H1 (cell line): Measurements from ENCODE around the gene GUCY2F. TPM values are rescaled to one million over a fixed set of nuclear protein-coding genes. Genes with fewer than 3 reads are reported as not detected.

Source experiments
- JUN ChIP-seq: IDR thresholded peaks from 2 replicates; pipeline ENCODE4 v1.6.1; 2011; ENCODE audit warnings: low read depth, mild to moderate bottlenecking, improper control_type of control experiment, low read length
- polyA plus RNA-seq, 7 experiments: library from polyadenylated mRNA; depleted of rRNA in 3 of 7; stranded (reverse) in 5 of 7; unstranded in 2 of 7; fragments of >200 nt in 5 of 7; fragments of 200-250 nt in 2 of 7; gene quantifications; 1 replicate in 5 of 7; 2 replicates in 1 of 7; 4 replicates in 1 of 7; pipeline versions ENCODE4 v1.2.1 to v1.2.3, GENCODE V29; 2011 to 2013; ENCODE audit warnings: missing spikeins in 2 of 7, mixed read lengths in 2 of 7
- total RNA-seq: library from RNA; stranded (reverse); fragmentation: NEBNext Ultra II Directional; extraction: Animal tissue kit (Norgen Biotek cat#: 25700); gene quantifications from 2 replicates; pipeline ENCODE4 v1.2.1, GENCODE V29; 2021
- TF ChIP-seq, protein P1 (sequence below): fragments of 300-600 bp; sonication (generic); IDR thresholded peaks from 2 replicates; pipeline ENCODE4 v1.7.1; 2012; ENCODE audit warnings: low read length, moderate library complexity, mild to moderate bottlenecking, inconsistent platforms; ENCODE audit not compliant: insufficient replicate concordance
- TF ChIP-seq, protein P2 (sequence below): IDR thresholded peaks from 2 replicates; pipeline ENCODE4 v1.6.1; 2011; ENCODE audit warnings: low read depth, mild to moderate bottlenecking, low read length; ENCODE audit not compliant: insufficient read depth

The GUCY2F gene
- total and polyA plus RNA-seq, 2 of the 8 experiments (the other 6 are each of a cell fraction or from before 2014, with no cell fraction given) = 0.02 TPM; not detected in 1

DNA sequence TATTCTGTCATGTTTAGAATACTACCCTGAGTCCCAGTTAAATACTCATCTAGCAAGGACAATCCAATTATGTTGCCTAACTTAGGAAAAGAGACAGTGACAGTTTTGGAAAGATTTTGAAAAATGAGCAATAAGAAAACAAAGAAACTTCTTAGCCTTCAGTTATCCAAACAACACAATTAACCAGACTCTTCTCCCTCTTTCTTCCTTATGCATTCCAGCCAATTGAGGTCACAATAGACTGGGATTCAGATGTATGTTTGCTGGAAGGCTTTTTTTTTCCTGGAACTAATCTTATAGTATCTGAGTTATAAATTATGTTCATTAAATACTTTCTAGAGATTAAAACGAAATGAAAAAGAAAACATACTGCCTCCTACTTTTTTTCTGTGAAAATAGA, 109.6 kb downstream of the GUCY2F start (continued):
- no peak for TF ChIP-seq JUN
- TF ChIP-seq, protein P1, sequence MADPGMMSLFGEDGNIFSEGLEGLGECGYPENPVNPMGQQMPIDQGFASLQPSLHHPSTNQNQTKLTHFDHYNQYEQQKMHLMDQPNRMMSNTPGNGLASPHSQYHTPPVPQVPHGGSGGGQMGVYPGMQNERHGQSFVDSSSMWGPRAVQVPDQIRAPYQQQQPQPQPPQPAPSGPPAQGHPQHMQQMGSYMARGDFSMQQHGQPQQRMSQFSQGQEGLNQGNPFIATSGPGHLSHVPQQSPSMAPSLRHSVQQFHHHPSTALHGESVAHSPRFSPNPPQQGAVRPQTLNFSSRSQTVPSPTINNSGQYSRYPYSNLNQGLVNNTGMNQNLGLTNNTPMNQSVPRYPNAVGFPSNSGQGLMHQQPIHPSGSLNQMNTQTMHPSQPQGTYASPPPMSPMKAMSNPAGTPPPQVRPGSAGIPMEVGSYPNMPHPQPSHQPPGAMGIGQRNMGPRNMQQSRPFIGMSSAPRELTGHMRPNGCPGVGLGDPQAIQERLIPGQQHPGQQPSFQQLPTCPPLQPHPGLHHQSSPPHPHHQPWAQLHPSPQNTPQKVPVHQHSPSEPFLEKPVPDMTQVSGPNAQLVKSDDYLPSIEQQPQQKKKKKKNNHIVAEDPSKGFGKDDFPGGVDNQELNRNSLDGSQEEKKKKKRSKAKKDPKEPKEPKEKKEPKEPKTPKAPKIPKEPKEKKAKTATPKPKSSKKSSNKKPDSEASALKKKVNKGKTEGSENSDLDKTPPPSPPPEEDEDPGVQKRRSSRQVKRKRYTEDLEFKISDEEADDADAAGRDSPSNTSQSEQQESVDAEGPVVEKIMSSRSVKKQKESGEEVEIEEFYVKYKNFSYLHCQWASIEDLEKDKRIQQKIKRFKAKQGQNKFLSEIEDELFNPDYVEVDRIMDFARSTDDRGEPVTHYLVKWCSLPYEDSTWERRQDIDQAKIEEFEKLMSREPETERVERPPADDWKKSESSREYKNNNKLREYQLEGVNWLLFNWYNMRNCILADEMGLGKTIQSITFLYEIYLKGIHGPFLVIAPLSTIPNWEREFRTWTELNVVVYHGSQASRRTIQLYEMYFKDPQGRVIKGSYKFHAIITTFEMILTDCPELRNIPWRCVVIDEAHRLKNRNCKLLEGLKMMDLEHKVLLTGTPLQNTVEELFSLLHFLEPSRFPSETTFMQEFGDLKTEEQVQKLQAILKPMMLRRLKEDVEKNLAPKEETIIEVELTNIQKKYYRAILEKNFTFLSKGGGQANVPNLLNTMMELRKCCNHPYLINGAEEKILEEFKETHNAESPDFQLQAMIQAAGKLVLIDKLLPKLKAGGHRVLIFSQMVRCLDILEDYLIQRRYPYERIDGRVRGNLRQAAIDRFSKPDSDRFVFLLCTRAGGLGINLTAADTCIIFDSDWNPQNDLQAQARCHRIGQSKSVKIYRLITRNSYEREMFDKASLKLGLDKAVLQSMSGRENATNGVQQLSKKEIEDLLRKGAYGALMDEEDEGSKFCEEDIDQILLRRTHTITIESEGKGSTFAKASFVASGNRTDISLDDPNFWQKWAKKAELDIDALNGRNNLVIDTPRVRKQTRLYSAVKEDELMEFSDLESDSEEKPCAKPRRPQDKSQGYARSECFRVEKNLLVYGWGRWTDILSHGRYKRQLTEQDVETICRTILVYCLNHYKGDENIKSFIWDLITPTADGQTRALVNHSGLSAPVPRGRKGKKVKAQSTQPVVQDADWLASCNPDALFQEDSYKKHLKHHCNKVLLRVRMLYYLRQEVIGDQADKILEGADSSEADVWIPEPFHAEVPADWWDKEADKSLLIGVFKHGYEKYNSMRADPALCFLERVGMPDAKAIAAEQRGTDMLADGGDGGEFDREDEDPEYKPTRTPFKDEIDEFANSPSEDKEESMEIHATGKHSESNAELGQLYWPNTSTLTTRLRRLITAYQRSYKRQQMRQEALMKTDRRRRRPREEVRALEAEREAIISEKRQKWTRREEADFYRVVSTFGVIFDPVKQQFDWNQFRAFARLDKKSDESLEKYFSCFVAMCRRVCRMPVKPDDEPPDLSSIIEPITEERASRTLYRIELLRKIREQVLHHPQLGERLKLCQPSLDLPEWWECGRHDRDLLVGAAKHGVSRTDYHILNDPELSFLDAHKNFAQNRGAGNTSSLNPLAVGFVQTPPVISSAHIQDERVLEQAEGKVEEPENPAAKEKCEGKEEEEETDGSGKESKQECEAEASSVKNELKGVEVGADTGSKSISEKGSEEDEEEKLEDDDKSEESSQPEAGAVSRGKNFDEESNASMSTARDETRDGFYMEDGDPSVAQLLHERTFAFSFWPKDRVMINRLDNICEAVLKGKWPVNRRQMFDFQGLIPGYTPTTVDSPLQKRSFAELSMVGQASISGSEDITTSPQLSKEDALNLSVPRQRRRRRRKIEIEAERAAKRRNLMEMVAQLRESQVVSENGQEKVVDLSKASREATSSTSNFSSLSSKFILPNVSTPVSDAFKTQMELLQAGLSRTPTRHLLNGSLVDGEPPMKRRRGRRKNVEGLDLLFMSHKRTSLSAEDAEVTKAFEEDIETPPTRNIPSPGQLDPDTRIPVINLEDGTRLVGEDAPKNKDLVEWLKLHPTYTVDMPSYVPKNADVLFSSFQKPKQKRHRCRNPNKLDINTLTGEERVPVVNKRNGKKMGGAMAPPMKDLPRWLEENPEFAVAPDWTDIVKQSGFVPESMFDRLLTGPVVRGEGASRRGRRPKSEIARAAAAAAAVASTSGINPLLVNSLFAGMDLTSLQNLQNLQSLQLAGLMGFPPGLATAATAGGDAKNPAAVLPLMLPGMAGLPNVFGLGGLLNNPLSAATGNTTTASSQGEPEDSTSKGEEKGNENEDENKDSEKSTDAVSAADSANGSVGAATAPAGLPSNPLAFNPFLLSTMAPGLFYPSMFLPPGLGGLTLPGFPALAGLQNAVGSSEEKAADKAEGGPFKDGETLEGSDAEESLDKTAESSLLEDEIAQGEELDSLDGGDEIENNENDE = no peak
- TF ChIP-seq, protein P2, sequence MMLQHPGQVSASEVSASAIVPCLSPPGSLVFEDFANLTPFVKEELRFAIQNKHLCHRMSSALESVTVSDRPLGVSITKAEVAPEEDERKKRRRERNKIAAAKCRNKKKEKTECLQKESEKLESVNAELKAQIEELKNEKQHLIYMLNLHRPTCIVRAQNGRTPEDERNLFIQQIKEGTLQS = no peak
